Retinal pigment epithelial cell (primary cell): ENCODE results near the gene ZC3H18.
A peak's percentile ranks its signal among the peaks of the same experiment; 100 is the strongest.

Experiments
- DNase-seq: peaks from one replicate; pipeline ENCODE4 v3.0.0-alpha.2; 2010; ENCODE audit warnings: low read depth
- H3K4me3 ChIP-seq: 2 replicates; pipeline ENCODE4 v1.5.1; 2011; ENCODE audit warnings: mild to moderate bottlenecking, low read length, control low read depth, moderate library complexity
- TF ChIP-seq, protein P1 (sequence below): conservative IDR thresholded peaks from 2 replicates; pipeline ENCODE4 v1.5.1; 2011; ENCODE audit warnings: low read depth, low read length, control low read depth, inconsistent platforms

The ZC3H18 gene

DNA sequence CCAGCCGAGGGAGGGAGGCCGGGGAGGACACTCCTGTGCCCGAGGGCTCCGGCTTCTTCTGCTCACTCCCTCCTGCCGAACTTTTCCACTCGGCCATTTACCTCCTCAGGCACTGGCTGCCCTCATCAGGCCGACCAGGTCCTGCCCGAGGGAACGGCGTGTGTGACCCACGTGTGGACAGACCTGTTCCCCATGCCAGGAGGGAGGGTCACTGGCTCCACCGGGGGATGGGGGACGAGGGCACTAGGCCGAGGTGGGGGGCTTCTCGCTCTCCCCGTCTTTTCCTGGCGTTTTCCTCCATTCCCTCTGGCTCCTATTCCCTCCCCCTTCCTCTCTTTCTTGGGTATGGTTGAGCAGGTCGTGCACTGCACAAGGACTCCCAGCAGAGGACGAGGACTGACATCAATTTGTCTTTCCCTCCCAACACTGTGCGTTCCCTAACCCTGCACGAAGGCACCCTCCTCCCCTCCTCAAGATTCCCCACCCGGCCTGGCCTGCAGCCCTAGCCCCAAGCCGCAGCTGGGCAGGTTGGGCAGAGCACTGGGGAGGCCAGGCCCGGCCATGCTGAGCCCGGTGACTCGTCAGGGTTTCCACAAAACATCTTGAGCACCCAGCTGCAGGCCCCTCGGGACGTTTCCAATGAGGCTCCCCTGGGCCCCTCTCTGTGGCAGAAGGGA, 64.9 kb downstream of the ZC3H18 start:
- DNase-seq: no peak
- peak overlapping the region; percentile 35 for H3K4me3 ChIP-seq
- TF ChIP-seq, protein P1, sequence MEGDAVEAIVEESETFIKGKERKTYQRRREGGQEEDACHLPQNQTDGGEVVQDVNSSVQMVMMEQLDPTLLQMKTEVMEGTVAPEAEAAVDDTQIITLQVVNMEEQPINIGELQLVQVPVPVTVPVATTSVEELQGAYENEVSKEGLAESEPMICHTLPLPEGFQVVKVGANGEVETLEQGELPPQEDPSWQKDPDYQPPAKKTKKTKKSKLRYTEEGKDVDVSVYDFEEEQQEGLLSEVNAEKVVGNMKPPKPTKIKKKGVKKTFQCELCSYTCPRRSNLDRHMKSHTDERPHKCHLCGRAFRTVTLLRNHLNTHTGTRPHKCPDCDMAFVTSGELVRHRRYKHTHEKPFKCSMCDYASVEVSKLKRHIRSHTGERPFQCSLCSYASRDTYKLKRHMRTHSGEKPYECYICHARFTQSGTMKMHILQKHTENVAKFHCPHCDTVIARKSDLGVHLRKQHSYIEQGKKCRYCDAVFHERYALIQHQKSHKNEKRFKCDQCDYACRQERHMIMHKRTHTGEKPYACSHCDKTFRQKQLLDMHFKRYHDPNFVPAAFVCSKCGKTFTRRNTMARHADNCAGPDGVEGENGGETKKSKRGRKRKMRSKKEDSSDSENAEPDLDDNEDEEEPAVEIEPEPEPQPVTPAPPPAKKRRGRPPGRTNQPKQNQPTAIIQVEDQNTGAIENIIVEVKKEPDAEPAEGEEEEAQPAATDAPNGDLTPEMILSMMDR: no peak

DNA sequence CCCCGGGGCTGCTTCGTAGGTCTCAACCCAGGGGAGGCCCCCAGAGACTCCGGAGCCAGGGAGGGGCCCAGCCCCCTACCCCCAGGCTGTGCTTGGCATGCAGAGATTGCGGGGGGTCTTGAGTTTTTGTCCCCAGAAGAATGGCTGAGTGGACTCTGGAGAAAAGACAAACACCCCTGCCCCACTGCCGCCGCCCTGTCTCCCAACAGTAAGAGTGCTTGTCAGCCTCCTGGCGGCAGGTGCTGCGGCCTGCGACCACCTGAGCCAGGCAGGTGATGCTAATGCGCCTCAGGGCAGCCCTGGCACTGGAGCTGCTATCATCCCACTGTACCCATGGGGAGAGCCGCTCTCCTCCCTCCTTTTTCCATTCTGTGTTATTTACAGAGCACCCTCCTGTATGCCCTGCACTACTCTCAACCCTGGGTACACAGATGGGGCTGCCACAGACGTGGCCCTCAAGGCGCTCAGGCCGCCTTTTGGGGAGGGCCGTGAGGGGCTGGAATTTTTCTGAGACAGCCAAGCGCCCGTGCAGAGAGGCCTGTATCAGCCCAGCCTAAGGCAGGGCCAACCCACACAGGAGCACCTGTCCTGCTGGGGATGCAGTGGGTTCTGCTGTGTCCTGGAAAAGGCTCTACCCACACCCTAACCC, 65.6 kb downstream of the ZC3H18 start:
- no peak for DNase-seq
- TF ChIP-seq, protein P1: no peak
- H3K4me3 ChIP-seq: no peak overlapping the region

GRCh38 chr16:88636488-88637265, 66.5 kb downstream of the ZC3H18 start:
- DNase-seq: no peak
- no peak overlapping the region for H3K4me3 ChIP-seq
- TF ChIP-seq, protein P1: no peak

- DNase-seq: no peak
- no peak within 1 kb of the TSS for H3K4me3 ChIP-seq
Measured at GRCh38 chr16:88638323-88639230, 68.4 kb downstream of the ZC3H18 start, which contains the start of gene IL17C. TSS of gene IL17C (plus strand) at chr16:88638572. CDS start at chr16:88638642, 70 bp downstream.

DNA sequence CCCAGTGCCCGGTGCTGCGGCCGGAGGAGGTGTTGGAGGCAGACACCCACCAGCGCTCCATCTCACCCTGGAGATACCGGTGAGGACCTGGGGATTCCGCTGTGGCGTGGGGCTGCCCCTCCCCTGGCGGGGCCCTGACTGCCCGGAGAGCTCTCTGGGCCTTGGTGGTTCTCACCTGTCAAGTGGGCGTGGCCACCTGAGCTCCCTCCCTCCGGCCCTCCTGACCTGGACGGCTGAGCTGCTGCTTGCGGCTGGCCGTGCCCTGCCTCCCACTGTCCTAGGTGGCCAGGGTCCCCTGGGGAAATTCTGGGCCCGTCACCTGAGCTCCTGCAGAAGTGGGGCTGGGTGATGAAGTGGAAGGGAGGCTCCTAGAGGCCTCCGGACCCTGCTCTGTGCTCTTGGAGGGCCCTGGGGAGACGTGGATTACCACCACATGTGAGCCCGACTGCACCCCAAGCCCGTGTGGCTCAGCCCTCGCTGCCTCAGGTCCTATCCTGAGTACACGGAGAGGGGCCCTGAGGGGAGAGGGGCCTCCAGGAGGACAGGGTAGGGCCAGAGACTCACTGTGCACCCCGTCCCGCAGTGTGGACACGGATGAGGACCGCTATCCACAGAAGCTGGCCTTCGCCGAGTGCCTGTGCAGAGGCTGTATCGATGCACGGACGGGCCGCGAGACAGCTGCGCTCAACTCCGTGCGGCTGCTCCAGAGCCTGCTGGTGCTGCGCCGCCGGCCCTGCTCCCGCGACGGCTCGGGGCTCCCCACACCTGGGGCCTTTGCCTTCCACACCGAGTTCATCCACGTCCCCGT, 69.2 kb downstream of the ZC3H18 start:
- DNase-seq: no peak
- no peak overlapping the region for H3K4me3 ChIP-seq
- TF ChIP-seq, protein P1: no peak

More at GRCh38 chr16:88638323-88639230, 68.4 kb downstream of the ZC3H18 start, which contains the start of gene IL17C:
- TF ChIP-seq, protein P1: no peak

GRCh38 chr16:88640039-88640495, 69.9 kb downstream of the ZC3H18 start:
- H3K4me3 ChIP-seq: no peak overlapping the region
- no peak for DNase-seq
- TF ChIP-seq, protein P1: no peak
